Fibroblast of skin of right biceps (primary cell): Measurements from ENCODE around the gene C16orf95.

Experiments used
- DNase-seq: peaks from one replicate; pipeline ENCODE4 v3.0.0-alpha.2; 2013

Gene C16orf95

GRCh38 chr16:87331241-87331801 lies 14.1 kb upstream of the C16orf95 start:
- DNase-seq = no peak

DNA sequence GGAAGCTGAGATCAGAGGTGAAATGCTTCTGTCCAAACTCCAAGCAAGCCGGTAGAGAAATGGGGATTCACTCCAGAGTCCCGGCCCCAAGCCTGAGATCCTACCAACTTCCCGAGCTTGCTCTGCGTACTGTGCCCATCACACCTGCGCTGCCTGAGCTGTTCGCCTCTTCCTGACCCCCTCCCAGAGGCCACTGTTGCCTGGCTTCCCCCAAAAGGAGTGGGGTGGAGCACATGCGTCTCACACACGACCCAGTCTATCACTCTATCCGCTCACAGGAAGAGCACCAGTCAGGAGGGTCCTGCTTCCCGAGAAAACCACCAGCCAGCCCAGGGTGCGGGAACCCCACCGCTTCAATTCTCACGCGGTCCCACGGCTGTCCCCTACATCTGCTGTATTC lies 13.5 kb upstream of the C16orf95 start:
- DNase-seq = no peak

DNA sequence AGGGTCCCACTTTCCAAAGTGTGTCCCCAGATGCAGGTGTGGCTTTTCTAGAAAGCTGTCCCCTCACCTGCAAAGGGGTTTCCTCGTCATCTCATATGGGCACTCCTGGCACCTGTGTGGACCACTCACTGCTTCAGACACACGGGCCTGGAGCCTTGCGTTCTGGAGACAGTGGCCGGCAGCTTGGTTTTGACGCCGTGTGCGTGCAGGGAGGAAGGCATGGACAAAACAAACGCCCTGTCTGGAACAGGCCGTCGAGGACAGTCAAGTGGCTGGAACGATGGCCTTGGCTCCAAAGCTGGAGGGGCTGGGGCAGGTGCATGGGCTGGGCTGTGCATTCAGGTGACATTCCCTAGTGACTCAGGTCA lies 13.0 kb upstream of the C16orf95 start:
- DNase-seq = no peak

DNA sequence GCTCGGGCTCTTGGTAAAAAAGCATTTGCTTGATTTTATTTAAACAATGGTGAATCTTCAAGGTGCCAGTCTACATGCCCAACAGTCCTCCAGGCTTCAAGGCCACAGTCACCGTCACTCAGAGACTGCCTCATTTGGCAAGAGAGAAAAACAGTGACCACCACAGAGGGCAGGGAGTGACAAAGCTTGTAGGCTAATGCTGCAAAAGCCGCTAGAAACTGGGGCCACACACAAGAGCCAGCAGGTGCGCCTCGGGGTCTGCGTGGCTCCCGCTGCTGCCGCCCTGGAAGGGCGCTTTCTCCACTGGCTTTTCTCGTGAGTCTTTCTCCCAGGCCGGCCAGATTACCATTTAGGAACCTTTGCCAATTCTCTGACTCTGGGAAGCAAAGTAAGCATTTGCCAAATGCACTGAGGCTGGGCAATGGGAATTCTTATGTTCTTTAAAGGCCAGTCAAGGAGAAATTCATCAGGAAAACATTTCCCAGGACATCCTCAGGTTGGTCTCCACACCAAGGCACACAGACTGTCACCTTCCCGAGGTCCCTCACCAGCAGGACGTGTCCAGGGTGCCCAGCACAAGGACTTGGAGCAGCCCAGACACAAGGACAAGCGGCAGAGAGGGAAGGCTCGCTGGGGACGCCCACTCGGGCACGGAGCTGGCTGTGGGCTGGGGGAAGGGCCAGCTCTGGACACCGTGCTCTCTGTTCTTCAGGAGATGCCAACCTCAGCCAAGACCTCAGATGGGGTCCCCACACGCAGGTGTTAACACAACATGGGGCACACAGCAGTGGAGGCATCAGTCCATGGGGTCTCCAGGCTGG lies 12.5 kb upstream of the C16orf95 start:
- DNase-seq = no peak

GRCh38 chr16:87328846-87329245 lies 11.7 kb upstream of the C16orf95 start:
- no peak for DNase-seq

GRCh38 chr16:87327798-87328495 lies 10.8 kb upstream of the C16orf95 start:
- no peak for DNase-seq

DNA sequence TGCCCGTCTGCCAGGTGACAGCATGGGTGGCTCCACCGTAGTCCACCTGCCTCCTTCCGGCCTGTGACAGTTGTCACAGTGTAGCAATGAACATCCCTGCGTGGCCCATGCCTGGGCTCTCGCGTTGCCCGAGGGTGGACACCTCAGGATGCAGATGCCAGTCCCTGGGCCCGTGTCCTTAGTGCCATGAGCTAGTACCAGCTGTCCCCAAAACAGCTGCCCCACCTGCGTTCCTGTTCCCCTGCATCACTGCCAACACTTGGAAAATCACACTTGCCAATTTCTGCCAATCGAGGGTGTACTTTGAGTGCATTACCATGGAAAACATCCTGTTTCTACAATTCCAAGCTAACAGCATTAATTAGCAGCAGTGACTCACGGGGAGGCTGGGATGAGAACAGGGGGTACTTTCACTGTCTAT lies 9.0 kb upstream of the C16orf95 start:
- DNase-seq = no peak

DNA sequence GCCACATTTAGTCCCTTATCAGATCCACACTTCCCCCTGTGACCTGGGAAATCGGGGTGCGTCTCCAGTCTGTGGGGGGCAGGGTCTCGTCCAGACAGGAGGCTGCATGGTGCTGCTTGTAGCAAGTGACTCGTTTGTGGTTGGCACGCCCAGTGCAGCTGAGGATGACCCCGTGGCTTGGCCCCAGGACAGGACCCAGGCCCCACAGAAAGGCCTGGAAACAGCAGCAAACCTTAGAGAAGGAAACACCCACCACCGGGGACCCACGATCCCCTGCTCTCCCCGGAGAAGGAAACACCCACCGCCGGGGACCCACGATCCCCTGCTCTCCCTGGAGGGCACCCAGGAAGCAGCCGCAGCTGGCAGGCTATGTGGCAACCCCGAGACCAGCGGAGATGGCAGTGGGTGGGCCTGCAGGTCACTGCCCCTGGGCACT lies 8.2 kb upstream of the C16orf95 start:
- no peak for DNase-seq

DNA sequence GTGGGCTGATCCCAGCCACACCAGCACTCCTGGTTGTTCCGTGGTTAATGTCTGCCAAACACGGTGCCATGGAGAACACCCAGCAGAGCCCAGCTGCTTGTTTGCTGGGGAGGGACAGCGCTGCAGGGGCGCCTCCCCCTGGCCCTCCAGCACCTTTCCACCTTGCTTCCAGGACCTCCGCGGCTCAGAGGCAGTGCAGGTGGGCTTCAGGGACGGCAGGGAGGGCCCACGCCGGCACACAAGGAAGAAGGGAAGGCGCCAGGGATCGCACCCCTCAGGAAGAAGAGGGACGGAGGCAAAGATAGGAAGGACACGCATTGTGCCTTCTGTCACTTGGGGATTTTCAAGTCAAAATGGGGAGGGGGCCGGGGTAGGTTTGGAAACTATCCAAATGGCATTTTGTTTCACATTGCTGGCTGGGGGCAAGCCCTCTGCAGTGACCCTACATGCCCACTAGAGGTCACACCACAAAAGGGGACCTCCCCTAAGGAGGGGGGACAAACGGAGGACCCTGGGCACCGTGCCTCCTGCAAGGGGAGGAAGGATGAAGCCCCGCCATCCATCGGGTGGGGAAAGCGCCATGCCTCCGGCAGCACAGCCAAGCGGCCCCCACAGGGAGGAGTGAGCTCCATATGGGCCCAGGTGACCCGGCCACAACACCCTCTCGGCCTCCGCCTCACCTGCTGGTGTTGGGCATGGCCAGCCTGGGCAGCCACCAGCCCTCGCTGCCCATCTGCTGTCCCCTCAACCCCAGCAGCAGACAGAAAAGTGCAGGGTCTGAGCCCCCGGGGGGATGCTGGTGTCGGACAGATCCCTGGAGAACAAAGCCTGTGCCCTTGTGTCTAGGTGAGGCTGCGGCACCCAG lies 7.5 kb upstream of the C16orf95 start:
- DNase-seq = peak; percentile 32

- DNase-seq = no peak
These were observed 6.7 kb upstream of the C16orf95 start for GRCh38 chr16:87323727-87324410.

DNA sequence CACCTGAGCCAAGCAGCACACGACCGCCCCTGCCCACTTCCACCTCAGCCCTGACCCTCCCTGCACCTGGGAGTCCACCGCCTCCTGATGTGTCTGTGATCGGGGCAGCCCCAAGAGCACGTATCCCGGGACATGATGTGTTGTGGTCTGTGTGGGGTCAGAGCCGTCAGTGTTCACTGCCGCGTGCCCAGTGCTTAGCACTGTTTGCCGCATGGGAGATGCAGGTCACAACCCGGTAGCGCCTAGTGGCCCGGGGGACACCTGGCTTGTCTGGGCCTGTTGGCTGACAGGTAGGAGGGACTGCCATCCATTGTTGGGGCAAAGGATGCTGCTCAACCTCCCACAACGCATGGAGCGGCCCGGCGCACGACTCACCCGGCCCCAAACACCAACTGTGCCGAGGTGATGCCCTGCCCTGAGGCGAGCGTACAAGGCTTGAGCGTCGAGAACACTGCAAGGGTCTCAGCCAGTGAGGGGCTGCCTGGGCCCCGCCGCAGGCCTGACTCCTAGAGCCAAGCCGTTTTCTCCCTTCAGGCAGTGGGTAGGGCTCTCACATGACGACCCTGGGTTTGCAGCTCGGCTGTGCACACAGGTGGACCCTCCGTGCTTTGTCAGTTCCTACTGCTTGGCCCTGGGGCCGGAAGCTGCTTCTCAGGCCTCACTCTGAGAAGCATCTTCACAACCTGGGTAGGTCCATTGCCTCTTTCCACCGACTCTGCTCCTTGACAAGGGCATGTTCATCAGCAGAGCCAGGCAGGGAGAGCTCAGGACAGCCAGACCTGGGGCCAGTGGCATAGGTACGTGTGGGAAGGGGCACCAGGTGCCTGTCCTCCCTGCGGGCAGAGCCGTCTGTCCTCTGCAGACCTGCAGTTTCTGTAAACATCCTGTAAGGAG lies 5.9 kb upstream of the C16orf95 start:
- no peak for DNase-seq

DNA sequence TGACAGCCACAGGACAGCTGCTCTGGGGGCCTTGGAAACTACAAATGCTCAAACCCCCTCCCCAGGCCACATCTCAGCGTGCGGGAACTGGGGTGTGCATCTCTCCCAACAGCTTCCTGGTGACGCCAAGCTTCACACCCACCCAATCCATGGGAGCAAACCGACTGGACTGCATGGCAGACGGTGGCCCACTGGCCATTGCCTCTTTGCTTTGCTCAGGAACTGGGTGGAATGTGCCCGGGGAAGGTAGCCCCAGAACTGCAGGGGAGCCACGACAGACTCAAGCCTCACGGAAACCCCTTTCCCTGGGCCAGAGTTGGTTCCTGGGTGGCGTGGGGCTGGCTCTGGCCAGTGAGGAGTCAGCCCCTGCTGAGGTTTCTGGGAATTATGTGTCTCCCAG lies 5.2 kb upstream of the C16orf95 start:
- no peak for DNase-seq

DNA sequence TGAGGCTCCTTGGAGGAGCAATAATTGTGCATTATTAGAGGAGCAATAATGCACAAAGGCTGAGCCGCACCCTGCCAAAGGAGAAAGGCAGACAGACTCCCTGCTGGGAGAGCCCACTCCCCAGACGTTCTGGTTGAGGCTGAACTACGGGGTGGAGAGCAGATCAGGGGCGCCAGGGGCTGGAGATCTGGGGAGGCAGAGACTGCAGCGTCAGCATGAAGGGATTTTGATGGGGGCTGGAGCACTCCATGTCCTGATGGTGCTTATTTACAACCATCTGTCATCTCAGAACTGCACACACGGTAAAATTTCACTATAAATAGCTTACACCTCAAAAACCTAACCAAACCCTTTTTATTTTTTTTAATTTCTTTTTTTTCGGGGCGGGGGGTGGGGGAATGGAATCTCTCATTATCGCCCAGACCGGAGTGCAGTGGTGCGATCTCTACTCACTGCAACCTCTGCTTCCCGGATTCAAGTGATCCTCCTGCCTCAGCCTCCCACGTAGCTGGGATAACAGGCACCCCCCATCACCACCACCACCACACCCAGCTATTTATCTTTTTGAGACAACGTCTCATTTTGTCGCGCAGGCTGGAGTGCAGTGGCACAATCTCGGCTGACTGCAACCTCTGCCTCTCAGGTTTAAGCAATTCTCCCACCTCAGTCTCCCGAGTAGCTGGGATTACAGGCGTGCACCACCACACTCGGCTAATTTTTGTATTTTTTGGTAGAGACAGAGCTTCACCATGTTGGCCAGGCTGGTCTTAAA lies 4.3 kb upstream of the C16orf95 start:
- no peak for DNase-seq

GRCh38 chr16:87320510-87321227 lies 3.5 kb upstream of the C16orf95 start:
- DNase-seq = no peak

GRCh38 chr16:87319997-87320491 lies 2.9 kb upstream of the C16orf95 start:
- DNase-seq = no peak

GRCh38 chr16:87319011-87319410 lies 1.8 kb upstream of the C16orf95 start:
- no peak for DNase-seq

DNA sequence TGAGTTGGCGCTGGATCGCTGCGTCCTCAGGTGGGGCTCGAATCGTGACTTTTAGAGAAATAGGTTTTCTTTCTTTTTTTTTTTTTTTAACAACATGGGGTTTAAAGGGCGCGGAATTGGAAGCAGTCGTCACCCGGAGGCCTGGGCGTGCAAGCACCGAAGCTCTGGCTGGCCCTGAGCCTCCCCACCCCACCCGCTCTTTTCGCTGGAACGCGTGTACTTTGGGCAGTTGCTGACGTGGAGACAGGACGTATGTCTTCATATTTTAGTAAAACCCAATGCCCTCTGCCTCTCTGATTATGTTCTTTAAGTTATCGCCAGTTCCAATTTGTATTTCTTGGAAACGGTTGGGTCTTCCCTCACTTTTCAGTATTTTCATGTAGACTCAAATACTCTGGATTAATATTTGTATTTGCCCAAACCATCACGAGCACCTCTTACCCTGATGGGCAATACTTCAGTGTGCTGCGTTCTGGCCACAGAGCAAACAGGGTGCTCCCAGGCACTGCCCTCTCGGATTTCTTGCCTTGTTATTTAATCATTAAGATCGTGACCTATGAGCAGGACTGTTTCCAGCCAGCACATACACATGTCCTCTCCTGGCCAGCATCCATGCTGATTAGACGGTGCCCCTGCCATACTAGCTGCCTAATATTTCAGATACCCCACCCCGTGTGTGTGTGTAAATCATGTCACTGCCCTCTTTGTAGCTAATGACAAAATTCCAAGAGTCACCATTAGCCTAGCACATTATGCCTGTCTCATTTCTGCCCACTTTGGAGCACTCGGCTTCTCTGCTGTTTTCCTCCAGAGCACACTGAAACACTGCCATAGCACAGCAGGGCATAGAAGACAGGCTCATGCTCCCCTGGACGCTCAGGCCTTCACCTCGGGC lies 805 bp upstream of the C16orf95 start:
- DNase-seq = peak; percentile 63

GRCh38 chr16:87316450-87316922 lies 706 bp downstream of the C16orf95 start:
- DNase-seq = no peak
